ENCODE data around the gene ZNF280D. TPM values are rescaled to one million over a fixed set of nuclear protein-coding genes. Genes with fewer than 3 reads are reported as not detected.

Gene ZNF280D
- total RNA-seq, 1 experiment from 2014 or later: 21.5 TPM

DNA sequence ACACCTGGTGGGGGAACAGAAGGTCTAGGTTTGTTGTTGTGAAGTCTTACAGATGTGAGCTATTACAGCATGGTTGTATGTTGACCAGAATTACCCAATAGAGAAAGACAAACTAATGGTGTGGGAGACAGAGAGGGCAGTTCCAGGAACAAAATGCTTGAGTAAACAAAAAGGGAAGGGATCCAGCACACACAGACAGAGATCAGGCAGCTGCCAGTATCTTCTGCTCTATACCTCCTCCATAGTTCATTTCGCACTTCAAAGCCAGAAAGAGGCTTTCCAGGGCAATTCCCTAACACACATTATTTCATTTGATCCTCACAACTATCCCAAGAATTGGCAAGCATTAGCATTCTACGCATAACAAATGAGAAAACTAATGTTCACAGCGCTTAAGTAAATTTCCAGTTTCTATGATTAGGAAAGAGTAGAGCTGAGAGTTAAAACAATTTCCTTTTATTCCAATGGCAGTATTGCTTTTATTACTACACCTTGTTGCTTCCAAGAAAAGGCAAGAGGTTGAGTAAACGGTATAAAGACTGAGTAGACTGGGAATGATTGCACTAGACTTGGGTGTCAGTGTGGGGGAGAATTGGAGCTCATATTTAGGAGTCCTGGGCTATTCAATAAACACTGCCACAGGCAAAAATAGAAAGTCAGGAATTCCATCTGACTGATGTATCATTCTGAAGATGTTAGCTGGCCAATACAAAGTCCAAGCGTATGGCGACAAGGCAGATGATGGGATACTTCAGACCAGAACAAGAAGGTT is 39.7 kb upstream of the ZNF280D start:
- H3K4me3 ChIP-seq (ENCODE audit: low read depth in 2 of 2, low read length in 2 of 2): no peak overlapping the region
- ATAC-seq: no peak
- ChIA-PET CTCF (interaction anchor here (1.0 kb wide), 1 partner anchor 145 kb away, joined by 3 read pairs; the partner anchor contains the start of gene TCF12), POLR2A (no interaction called here)
- no peaks in the 10 kb centered on the region for H3K9me3 ChIP-seq (ENCODE audit: control insufficient read depth, insufficient read depth, low read depth, low read length)
- no peak for TF ChIP-seq POLR2AphosphoS5 (IDR thresholded peaks at IDR 0.05; ENCODE audit: low read depth, low read length)
- TF ChIP-seq SIN3A (IDR thresholded peaks at IDR 0.05; ENCODE audit: borderline replicate concordance, insufficient read depth, low read depth, low read length): no peak
- TF ChIP-seq TCF7L2 (IDR thresholded peaks at IDR 0.05; ENCODE audit: low read depth, low read length): no peak
- TF ChIP-seq REST (IDR thresholded peaks at IDR 0.05; ENCODE audit: insufficient read depth in 1 of 2, low read depth in 2 of 2, low read length in 1 of 2): no peak
- no peak for TF ChIP-seq CTCF (IDR thresholded peaks at IDR 0.05)
- no TSS peak for BruUV-seq (replicated peaks)
- DNase-seq (ENCODE audit: low read depth, low spot score): no peak
- peaks cover 10% of the 10 kb centered on the region for H3K27me3 ChIP-seq (ENCODE audit: control insufficient read depth, insufficient read depth, low read length)
- no peak overlapping the region for H3K27ac ChIP-seq (ENCODE audit: low read length)
- intact Hi-C loops (cut with micrococcal nuclease; ENCODE audit: unreplicated experiment) (no loop called here), in situ Hi-C loops (cut with HindIII; ENCODE audit: low pct_unique_long_range_greater_than_20kb, low sequenced_read_pairs) (no loop called here)
- H3K36me3 ChIP-seq (ENCODE audit: control insufficient read depth, insufficient read depth, low read length): no peaks in the 10 kb centered on the region
- H3K4me1 ChIP-seq (ENCODE audit: control insufficient read depth, insufficient read depth, low read length): no peaks in the 10 kb centered on the region

DNA sequence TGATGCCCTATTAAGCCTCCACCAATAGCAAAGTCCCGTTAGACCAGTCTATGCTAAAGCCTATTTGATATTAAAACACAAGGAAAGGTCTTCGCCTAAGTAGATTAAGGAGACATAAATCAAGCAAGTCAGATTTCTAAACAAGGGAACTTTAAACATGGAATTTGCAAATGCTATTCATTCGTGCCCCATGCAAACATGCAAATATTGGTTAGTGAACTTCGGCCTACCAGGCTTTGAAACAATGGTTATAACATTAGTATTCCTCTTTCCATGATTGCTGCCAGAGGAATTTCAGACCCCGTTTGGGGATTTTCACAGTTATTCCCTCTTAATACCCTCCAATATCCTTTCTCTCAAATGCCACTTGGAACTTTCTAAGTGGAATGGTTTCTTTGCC is 36.9 kb upstream of the ZNF280D start:
- DNase-seq (ENCODE audit: low read depth, low spot score): no peak
- Histone ChIP-seq H3K9me3 (ENCODE audit: control insufficient read depth, insufficient read depth, low read depth, low read length) (no peaks in the 10 kb centered on the region), H3K27ac (ENCODE audit: low read length) (no peak overlapping the region), H3K36me3 (ENCODE audit: control insufficient read depth, insufficient read depth, low read length) (no peaks in the 10 kb centered on the region), H3K4me3 (ENCODE audit: low read depth in 2 of 2, low read length in 2 of 2) (no peak overlapping the region), H3K4me1 (ENCODE audit: control insufficient read depth, insufficient read depth, low read length) (no peaks in the 10 kb centered on the region), H3K27me3 (ENCODE audit: control insufficient read depth, insufficient read depth, low read length) (peaks cover 8% of the 10 kb centered on the region)
- ATAC-seq: no peak
- ChIA-PET CTCF (no interaction called here), POLR2A (no interaction called here)
- no TSS peak for BruUV-seq (replicated peaks)
- intact Hi-C loops (cut with micrococcal nuclease; ENCODE audit: unreplicated experiment): no loop called here
- in situ Hi-C loops (cut with HindIII; ENCODE audit: low pct_unique_long_range_greater_than_20kb, low sequenced_read_pairs): no loop called here
- TF ChIP-seq TCF7L2 (IDR thresholded peaks at IDR 0.05; ENCODE audit: low read depth, low read length) (no peak), CTCF (IDR thresholded peaks at IDR 0.05) (no peak), REST (IDR thresholded peaks at IDR 0.05; ENCODE audit: insufficient read depth in 1 of 2, low read depth in 2 of 2, low read length in 1 of 2) (no peak), SIN3A (IDR thresholded peaks at IDR 0.05; ENCODE audit: borderline replicate concordance, insufficient read depth, low read depth, low read length) (no peak)

Measured in Panc1 (cell line).